Kidney epithelial cell (primary cell): ENCODE measurements around the gene ELMOD1. TPM values are rescaled to one million over a fixed set of nuclear protein-coding genes. Genes with fewer than 3 reads are reported as not detected.

Experiments used
- DNase-seq: peaks from one replicate; pipeline ENCODE4 v3.0.0-alpha.2; 2010; ENCODE audit warnings: low read depth
- H3K27me3 ChIP-seq: 2 replicates; pipeline ENCODE4 v1.6.0; 2011; ENCODE audit warnings: low read length; ENCODE audit not compliant: control insufficient read depth, insufficient read depth
- H3K36me3 ChIP-seq: 2 replicates; pipeline ENCODE4 v1.5.1; 2011; ENCODE audit warnings: low read length; ENCODE audit not compliant: control insufficient read depth, insufficient read depth
- H3K4me3 ChIP-seq: 2 replicates; pipeline ENCODE4 v1.5.1; 2011; ENCODE audit warnings: low read depth, mild to moderate bottlenecking, control low read depth, low read length
- CTCF ChIP-seq: IDR thresholded peaks from 2 replicates; pipeline ENCODE4 v1.5.1; 2011; ENCODE audit warnings: mild to moderate bottlenecking, moderate library complexity, low read length, control low read depth, inconsistent platforms; ENCODE audit not compliant: insufficient read depth, poor library complexity, severe bottlenecking
- total RNA-seq: library from RNA; depleted of rRNA; stranded (reverse); fragments of >200 nt; gene quantifications from 2 replicates; pipeline ENCODE4 v1.2.3, GENCODE V29; 2015

The ELMOD1 gene
- total RNA-seq, 1 donor from 2014 or later: 0.21 TPM

DNA sequence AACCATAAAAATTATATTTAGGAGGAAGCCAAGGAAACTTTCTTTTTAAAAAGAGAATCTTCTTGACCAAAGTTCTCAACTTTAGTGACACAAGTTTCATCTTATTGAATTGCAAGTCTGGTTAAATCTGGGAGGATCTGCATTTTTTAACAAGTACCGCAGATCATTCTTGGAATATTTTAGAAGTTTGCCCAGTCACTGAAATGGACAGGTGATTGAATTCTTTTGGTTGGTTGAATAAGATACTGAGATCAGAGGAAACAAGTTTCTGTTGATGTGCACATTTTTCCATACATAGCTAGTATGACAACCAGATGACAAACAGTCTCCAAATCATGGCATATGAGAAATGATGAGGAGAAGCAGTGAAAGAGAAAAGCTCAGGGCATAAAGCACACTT lies 70.7 kb downstream of the ELMOD1 start:
- no peaks in the 10 kb centered on the region for H3K27me3 ChIP-seq
- H3K36me3 ChIP-seq: no peaks in the 10 kb centered on the region
- H3K4me3 ChIP-seq: no peak overlapping the region
- no peak for DNase-seq
- no peak for TF ChIP-seq CTCF

DNA sequence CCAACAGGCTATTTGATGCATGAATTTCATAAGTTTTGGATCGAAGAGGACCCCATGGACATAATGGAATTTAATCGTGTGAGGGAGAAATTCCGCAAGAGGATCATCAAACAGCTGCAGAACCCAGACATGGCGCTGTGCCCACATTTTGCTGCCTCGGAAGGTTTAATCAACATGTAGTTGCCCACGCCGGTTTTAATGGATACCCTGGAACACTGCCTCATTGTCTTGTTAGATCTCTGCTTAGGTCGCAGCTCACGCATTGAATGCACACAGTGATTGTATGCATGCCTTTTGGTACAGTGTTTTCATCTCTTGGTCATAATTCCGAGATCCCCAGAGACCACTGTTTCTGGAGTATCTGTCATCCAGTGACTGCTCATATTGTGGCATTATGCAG lies 74.1 kb downstream of the ELMOD1 start:
- H3K36me3 ChIP-seq: no peaks in the 10 kb centered on the region
- no peak overlapping the region for H3K4me3 ChIP-seq
- TF ChIP-seq CTCF: no peak
- no peak for DNase-seq
- H3K27me3 ChIP-seq: no peaks in the 10 kb centered on the region

- Histone ChIP-seq H3K27me3 (no peaks in the 10 kb centered on the region), H3K36me3 (no peaks in the 10 kb centered on the region), H3K4me3 (no peak overlapping the region)
- TF ChIP-seq CTCF: no peak
- no peak for DNase-seq
Observed at GRCh38 chr11:107666911-107667613, 76.1 kb downstream of the ELMOD1 start.

GRCh38 chr11:107669191-107669740 lies 78.3 kb downstream of the ELMOD1 start:
- no peak for DNase-seq
- Histone ChIP-seq H3K36me3 (no peaks in the 10 kb centered on the region), H3K27me3 (no peaks in the 10 kb centered on the region), H3K4me3 (no peak overlapping the region)
- TF ChIP-seq CTCF: no peak

- Histone ChIP-seq H3K36me3 (no peaks in the 10 kb centered on the region), H3K4me3 (no peak overlapping the region), H3K27me3 (no peaks in the 10 kb centered on the region)
- TF ChIP-seq CTCF: no peak
- no peak for DNase-seq
Observed at GRCh38 chr11:107669893-107670601, 79.1 kb downstream of the ELMOD1 start.
